Thymus (tissue), 11 donors: ENCODE data around the gene FAM149A. TPM values are rescaled to one million over a fixed set of nuclear protein-coding genes. Genes with fewer than 3 reads are reported as not detected.

Experiments used
- DNase-seq, 9 donors: peaks; one replicate each; pipeline ENCODE4 v3.0.0-alpha.2; 2013; ENCODE audit warnings: low spot score in 9 of 9, low read depth in 6 of 9, missing footprints in 1 of 9
- H3K27ac ChIP-seq, 2 donors: one replicate each; pipeline ENCODE4 v1.5.1; 2013; ENCODE audit warnings: control low read depth in 1 of 2, low read depth in 1 of 2, low read length in 1 of 2, mild to moderate bottlenecking in 1 of 2, moderate library complexity in 1 of 2
- H3K27me3 ChIP-seq, 2 donors: one replicate each; pipeline ENCODE4 v1.5.1; 2013; ENCODE audit warnings: low read length in 1 of 2; ENCODE audit not compliant: control insufficient read depth in 2 of 2, insufficient read depth in 1 of 2
- H3K36me3 ChIP-seq, 2 donors: one replicate each; pipeline ENCODE4 v1.5.1; 2013; ENCODE audit warnings: low read length in 1 of 2, mild to moderate bottlenecking in 1 of 2, moderate library complexity in 1 of 2; ENCODE audit not compliant: control insufficient read depth in 2 of 2, insufficient read depth in 2 of 2
- H3K4me1 ChIP-seq, 2 donors: one replicate each; pipeline ENCODE4 v1.5.1; 2013; ENCODE audit warnings: low read length in 2 of 2; ENCODE audit not compliant: control insufficient read depth in 2 of 2, insufficient read depth in 2 of 2
- H3K4me3 ChIP-seq, 2 donors: one replicate each; pipeline ENCODE4 v1.5.1; 2013; ENCODE audit warnings: low read length in 2 of 2, control low read depth in 1 of 2, mild to moderate bottlenecking in 1 of 2
- H3K9me3 ChIP-seq, 2 donors: one replicate each; pipeline ENCODE4 v1.5.1; 2013; ENCODE audit warnings: low read length in 1 of 2, mild to moderate bottlenecking in 1 of 2; ENCODE audit not compliant: control insufficient read depth in 2 of 2, insufficient read depth in 1 of 2
- WGBS: extraction: QIAGEN DNeasy Blood & Tissue Kit; methylation state at CpG from one replicate; pipeline ENCODE4 v1.1.7; 2013; 5-methylcytosine and 5-hydroxymethylcytosine counted together
- polyA plus RNA-seq: library from polyadenylated mRNA; stranded (reverse); fragments of 200-250 nt; gene quantifications from one replicate; pipeline ENCODE4 v1.2.3, GENCODE V29; 2013
- total RNA-seq: library from RNA; stranded (reverse); fragments of 120-200 nt; gene quantifications from one replicate; pipeline ENCODE4 v1.2.4, GENCODE V29; 2013
- donor health status: healthy.

Gene FAM149A
- total and polyA plus RNA-seq, 2 donors, result 1.9 to 3.8 TPM

DNA sequence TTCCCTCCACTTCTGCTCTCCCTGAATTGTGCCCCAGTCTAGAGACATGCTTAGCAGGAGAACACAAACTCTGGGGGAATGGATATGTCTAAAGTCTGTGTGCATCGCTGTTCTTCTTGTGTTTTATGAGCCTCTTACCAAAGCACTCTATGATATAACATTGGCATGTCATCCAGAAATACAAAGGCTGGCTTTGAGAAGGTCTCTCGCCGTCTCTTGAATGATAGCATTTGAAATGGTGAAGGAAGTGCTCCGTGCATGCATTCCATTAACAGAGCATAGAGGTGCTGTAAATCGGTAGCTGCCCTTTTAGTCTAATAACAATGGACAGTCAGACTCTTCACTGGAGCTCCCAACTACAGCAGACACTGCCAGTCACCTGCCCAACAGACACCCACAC, 7.1 kb upstream of the FAM149A start:
- no peak for DNase-seq
- H3K27me3 ChIP-seq, result peaks cover 0 to 3% of the 10 kb centered on the region in 2 donors
- no peak overlapping the region for H3K27ac ChIP-seq
- H3K36me3 ChIP-seq, result no peaks in the 10 kb centered on the region
- no peak overlapping the region for H3K4me3 ChIP-seq
- 94% methylated on average over 5 of the region's 5 CpGs for WGBS
- H3K9me3 ChIP-seq, result no peaks in the 10 kb centered on the region
- no peaks in the 10 kb centered on the region for H3K4me1 ChIP-seq

DNA sequence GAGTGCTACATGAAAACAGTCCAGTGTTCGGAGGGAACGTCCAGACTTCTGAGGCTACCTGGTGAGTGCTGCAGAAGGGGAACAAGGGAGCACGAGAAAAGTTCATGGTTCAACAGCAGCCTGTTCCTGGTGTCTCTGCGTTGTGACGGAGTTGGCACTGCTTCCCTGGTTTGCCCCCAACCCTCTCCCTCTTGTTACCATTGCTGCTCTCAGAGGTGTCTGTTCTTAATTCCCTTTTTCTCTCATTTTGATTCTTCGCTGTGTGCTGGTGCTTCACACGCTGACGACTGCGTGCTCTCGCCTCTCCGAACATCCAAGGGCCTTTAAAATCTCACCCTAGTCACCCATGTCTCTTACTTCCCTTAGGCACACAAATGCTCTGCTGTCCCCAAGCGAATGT, 1.6 kb upstream of the FAM149A start:
- no peaks in the 10 kb centered on the region for H3K36me3 ChIP-seq
- WGBS, result 98% methylated on average over 12 of the region's 12 CpGs
- DNase-seq, result no peak
- H3K4me1 ChIP-seq, result peaks cover 2 to 9% of the 10 kb centered on the region in 2 donors
- H3K9me3 ChIP-seq, result no peaks in the 10 kb centered on the region
- H3K4me3 ChIP-seq, result no peak overlapping the region
- peaks cover 4 to 49% of the 10 kb centered on the region in 2 donors for H3K27me3 ChIP-seq
- no peak overlapping the region for H3K27ac ChIP-seq

DNA sequence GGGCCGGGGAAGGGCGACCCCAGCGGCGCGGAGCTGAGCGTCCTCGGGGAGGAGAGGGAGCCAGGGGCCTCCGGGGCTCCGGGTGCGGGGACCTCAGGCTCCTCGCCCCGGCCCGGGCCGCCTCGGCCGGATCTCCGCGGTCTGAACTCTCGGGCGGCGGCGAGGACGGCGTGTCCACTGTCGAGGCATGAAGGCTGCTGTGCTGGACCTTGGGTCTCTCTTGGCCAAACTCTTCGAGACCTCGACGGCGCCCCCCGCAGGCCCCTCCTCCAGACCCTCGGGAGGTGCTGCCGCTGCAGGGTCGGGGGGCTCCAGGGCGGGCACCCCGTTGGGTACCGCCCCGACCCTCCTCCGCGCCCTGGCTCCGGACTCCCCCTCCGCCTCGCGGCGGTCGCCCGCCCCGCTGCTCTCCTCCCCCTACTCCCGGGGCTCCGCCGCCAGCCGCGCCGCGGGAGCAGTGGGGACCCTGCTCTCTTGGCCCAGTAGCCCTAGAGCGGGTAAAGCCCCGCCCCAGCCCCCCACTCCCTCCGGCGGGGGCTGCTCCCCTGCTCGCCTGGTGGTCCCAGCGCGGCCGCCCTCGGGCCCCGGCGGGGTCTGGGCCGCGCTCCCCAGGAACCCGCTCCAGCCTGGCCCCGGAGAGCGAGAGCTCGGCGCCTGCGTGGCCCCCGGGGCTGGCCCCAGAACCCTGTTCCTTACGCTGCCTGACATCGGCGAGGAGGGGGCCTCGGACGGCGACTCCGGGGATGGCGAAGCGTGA, 564 bp downstream of the FAM149A start:
- H3K27ac ChIP-seq, result no peak overlapping the region
- no peaks in the 10 kb centered on the region for H3K36me3 ChIP-seq
- peaks cover 2 to 9% of the 10 kb centered on the region in 2 donors for H3K4me1 ChIP-seq
- DNase-seq, result peak in 4 of 9 donors; percentile 4 to 22 (median 6)
- peak overlapping the region; percentile 10 to 67 for H3K4me3 ChIP-seq
- peaks cover 4 to 52% of the 10 kb centered on the region in 2 donors for H3K27me3 ChIP-seq
- no peaks in the 10 kb centered on the region for H3K9me3 ChIP-seq
- WGBS, result 3% methylated on average over 83 of the region's 83 CpGs

GRCh38 chr4:186105647-186106321, 1.3 kb downstream of the FAM149A start:
- Histone ChIP-seq H3K27ac (no peak overlapping the region), H3K4me1 (peaks cover 2 to 9% of the 10 kb centered on the region in 2 donors), H3K36me3 (no peaks in the 10 kb centered on the region), H3K27me3 (peaks cover 4 to 52% of the 10 kb centered on the region in 2 donors), H3K9me3 (no peaks in the 10 kb centered on the region), H3K4me3 (peak overlapping the region; percentile 10 to 67)
- peak in 2 of 9 donors; percentile 4 to 40 for DNase-seq
- 22% methylated on average over 17 of the region's 17 CpGs for WGBS

GRCh38 chr4:186107947-186108346, 3.4 kb downstream of the FAM149A start:
- WGBS, result 84% methylated on average over 4 of the region's 4 CpGs
- peaks cover 2 to 9% of the 10 kb centered on the region in 2 donors for H3K4me1 ChIP-seq
- H3K9me3 ChIP-seq, result no peaks in the 10 kb centered on the region
- DNase-seq, result no peak
- H3K36me3 ChIP-seq, result no peaks in the 10 kb centered on the region
- H3K27me3 ChIP-seq, result peaks cover 4 to 47% of the 10 kb centered on the region in 2 donors
- H3K4me3 ChIP-seq, result no peak overlapping the region
- no peak overlapping the region for H3K27ac ChIP-seq

DNA sequence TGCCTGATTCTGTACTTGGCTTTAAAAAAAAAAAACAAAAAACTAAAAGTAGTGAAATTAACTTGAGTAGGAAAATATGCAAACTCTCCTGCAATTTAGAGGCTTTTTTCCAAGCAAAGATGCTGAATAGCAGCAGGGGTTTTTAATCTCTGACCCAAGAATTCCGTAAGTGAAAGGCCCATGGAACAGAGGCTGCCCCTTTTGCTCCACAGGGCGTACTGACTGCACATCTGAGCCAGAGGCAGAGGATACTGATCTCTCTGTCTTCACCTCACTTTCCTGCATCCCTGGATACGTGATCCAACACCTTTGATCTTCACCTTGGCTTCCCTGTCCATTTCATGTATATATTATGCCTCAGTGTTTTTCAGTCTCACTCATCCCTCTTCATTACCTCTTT, 3.9 kb downstream of the FAM149A start:
- no peak overlapping the region for H3K27ac ChIP-seq
- H3K4me3 ChIP-seq, result no peak overlapping the region
- H3K27me3 ChIP-seq, result peaks cover 4 to 42% of the 10 kb centered on the region in 2 donors
- H3K36me3 ChIP-seq, result no peaks in the 10 kb centered on the region
- WGBS, result 93% methylated on average over 3 of the region's 3 CpGs
- no peak for DNase-seq
- peaks cover 2 to 9% of the 10 kb centered on the region in 2 donors for H3K4me1 ChIP-seq
- no peaks in the 10 kb centered on the region for H3K9me3 ChIP-seq

DNA sequence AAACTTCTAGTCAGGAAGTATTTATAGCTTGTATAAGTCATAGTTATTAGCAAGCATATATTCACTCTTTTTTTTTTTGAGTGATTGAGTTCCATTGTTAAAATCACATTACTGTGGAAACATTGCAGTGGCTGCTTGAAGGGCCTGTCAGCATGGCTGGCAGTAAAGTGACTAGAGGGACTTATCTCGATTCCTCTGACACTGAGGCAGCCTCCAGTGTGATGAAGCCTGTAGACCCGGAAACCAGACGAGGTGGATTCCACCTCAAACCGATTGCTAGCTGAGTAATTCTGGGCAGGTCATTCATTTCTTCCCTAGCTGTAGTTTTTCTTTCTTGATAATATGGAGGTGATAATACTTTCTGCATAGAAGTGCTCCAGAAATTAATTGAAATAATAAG, 4.7 kb downstream of the FAM149A start:
- Histone ChIP-seq H3K4me1 (peaks cover 2 to 7% of the 10 kb centered on the region in 2 donors), H3K4me3 (no peak overlapping the region), H3K36me3 (no peaks in the 10 kb centered on the region), H3K27ac (no peak overlapping the region), H3K9me3 (no peaks in the 10 kb centered on the region), H3K27me3 (peaks cover 4 to 34% of the 10 kb centered on the region in 2 donors)
- WGBS, result 96% methylated on average over 4 of the region's 4 CpGs
- DNase-seq, result no peak

DNA sequence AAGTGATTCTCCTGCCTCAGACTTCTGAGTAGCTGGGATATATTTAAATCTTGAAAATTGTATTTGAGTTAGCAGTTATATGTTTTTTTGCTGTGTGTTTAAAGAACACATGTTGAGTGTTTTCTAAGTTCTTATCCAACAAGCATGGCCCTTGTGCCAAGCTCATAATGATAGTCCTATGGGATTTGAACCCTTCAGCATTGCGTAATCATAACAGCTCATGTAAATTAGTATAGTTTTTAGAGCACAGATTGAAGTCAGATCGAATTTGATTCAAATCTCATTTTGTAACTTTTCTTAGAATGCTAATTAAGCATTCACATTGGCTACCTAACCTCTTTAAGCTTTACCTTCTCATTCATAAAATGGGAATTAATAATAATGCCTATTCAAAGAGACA, 12.2 kb downstream of the FAM149A start:
- H3K36me3 ChIP-seq, result no peaks in the 10 kb centered on the region
- no peaks in the 10 kb centered on the region for H3K9me3 ChIP-seq
- no peak for DNase-seq
- WGBS, result 95% methylated on average over 2 of the region's 2 CpGs
- H3K4me3 ChIP-seq, result no peak overlapping the region
- H3K4me1 ChIP-seq, result no peaks in the 10 kb centered on the region
- H3K27me3 ChIP-seq, result no peaks in the 10 kb centered on the region
- no peak overlapping the region for H3K27ac ChIP-seq

DNA sequence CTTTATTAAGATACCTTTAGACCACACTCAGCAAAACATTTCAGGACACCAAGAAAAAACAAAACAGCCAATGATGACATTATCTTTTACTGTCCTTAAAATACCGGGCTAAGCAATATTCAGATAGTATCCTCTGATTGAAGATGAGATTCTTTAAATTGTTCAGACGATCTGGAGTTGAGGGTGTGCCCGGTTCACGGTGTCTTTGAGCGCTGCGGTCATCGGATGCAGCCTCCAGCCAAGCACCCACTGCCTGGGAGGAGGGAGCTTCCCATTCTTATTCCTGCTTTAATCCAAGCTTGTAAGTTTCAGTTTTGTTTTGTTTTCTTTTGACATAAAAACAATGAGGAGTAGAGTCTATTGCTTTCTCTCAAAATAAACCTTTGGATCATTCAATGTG, 14.1 kb downstream of the FAM149A start:
- no peaks in the 10 kb centered on the region for H3K9me3 ChIP-seq
- no peak overlapping the region for H3K4me3 ChIP-seq
- no peaks in the 10 kb centered on the region for H3K36me3 ChIP-seq
- no peaks in the 10 kb centered on the region for H3K27me3 ChIP-seq
- DNase-seq, result no peak
- 84% methylated on average over 7 of the region's 7 CpGs for WGBS
- H3K4me1 ChIP-seq, result no peaks in the 10 kb centered on the region
- no peak overlapping the region for H3K27ac ChIP-seq
